K562 (cell line): ENCODE measurements around the gene WSCD2. TPM values are rescaled to one million over a fixed set of nuclear protein-coding genes. Genes with fewer than 3 reads are reported as not detected.

Experiments
- ATAC-seq: fragments of 200-7000 bp; cut with Tn5 transposase; 3 replicates; pipeline ENCODE4 v1.9.1; 2020; ENCODE audit warnings: moderate library complexity
- BruUV-seq: library from RNA; stranded (reverse); fragments of 400-500 nt; replicated peaks from 2 replicates; lab custom pipeline; 2021; lab: Mats Ljungman, UMichigan
- CTCF ChIA-PET: fragments of 300-600 bp; formaldehyde crosslinking; extraction: SDS; loops from one replicate; lab custom pipeline; 2021; ENCODE audit warnings: low intra/inter-chr PET ratio; lab: Yijun Ruan, JAX
- POLR2A ChIA-PET: fragments of 300-600, 350-650 bp; sonication (Branson Sonifier 250); formaldehyde crosslinking; extraction: SDS; loops from one replicate; lab custom pipeline; 2021; ENCODE audit warnings: antibody characterized with exemption, inconsistent platforms; lab: Yijun Ruan, JAX
- DNase-seq, 4 experiments: peaks; one replicate each; pipeline versions ENCODE4 v3.0.0 to v3.0.0-alpha.2; 2011 to 2018; ENCODE audit warnings: low spot score in 3 of 4, mixed read lengths in 3 of 4; ENCODE audit errors: extremely low read depth in 1 of 4
- FAIRE-seq: peaks from 2 replicates; lab custom pipeline; 2011; peaks lifted over from hg19 to GRCh38; lab: Jason Lieb, UNC
- H2AFZ ChIP-seq: 2 replicates; pipeline ENCODE4 v1.6.0; 2011; ENCODE audit warnings: low read depth, low read length, control low read depth, inconsistent platforms
- H3K27ac ChIP-seq: fragments of 200-600 bp; 3 replicates; pipeline ENCODE4 v1.8.0; 2011; ENCODE audit warnings: low read depth, mild to moderate bottlenecking, control low read depth, inconsistent platforms, low read length, moderate library complexity, mixed read lengths; ENCODE audit errors: extremely low read depth
- H3K27me3 ChIP-seq, 2 experiments: fragments of 300-600 bp in 1 of 2; 2 replicates in 1 of 2; 3 replicates in 1 of 2; pipeline versions ENCODE4 v1.6.0 to v1.8.0; 2011; ENCODE audit warnings: inconsistent platforms in 2 of 2, low read length in 2 of 2, mild to moderate bottlenecking in 1 of 2, mixed read lengths in 1 of 2, moderate library complexity in 1 of 2; ENCODE audit not compliant: control insufficient read depth in 2 of 2, insufficient read depth in 2 of 2
- H3K36me3 ChIP-seq: fragments of 300-600 bp; 3 replicates; pipeline ENCODE4 v1.8.0; 2011; ENCODE audit warnings: mild to moderate bottlenecking, low read length, inconsistent platforms; ENCODE audit not compliant: control insufficient read depth, insufficient read depth
- H3K4me1 ChIP-seq, 2 experiments: fragments of 200-600 bp in 1 of 2; replicated peaks in 1 of 2; 2 replicates in 1 of 2; 3 replicates in 1 of 2; pipeline versions ENCODE4 v1.5.1 to v1.8.0; 2011; ENCODE audit warnings: inconsistent platforms in 2 of 2, low read length in 2 of 2, mild to moderate bottlenecking in 1 of 2, mixed read lengths in 1 of 2, moderate library complexity in 1 of 2; ENCODE audit not compliant: control insufficient read depth in 2 of 2, insufficient read depth in 2 of 2
- H3K4me2 ChIP-seq: 2 replicates; pipeline ENCODE4 v1.6.1; 2011; ENCODE audit warnings: low read length, control low read depth, inconsistent platforms, mixed read lengths; ENCODE audit not compliant: insufficient read depth
- H3K4me3 ChIP-seq: fragments of 200-600 bp; sonication (generic), shearing (Covaris generic); 2 replicates; pipeline ENCODE4 v1.5.1; 2016; ENCODE audit warnings: control low read depth, inconsistent platforms
- H3K79me2 ChIP-seq: fragments of 200-600 bp; 3 replicates; pipeline ENCODE4 v1.8.0; 2011; ENCODE audit warnings: low read length, inconsistent platforms; ENCODE audit not compliant: control insufficient read depth, insufficient read depth
- H3K9ac ChIP-seq, 2 experiments: 2 replicates each; pipeline versions ENCODE4 v1.6.0 to v1.6.1; 2011; ENCODE audit warnings: low read depth in 2 of 2, low read length in 2 of 2, control low read depth in 1 of 2, inconsistent platforms in 1 of 2, mild to moderate bottlenecking in 1 of 2, mixed read lengths in 1 of 2; ENCODE audit not compliant: insufficient read depth in 1 of 2
- H3K9me1 ChIP-seq: one replicate; pipeline ENCODE4 v1.6.0; 2011; ENCODE audit warnings: inconsistent platforms, mild to moderate bottlenecking, low read length, moderate library complexity; ENCODE audit not compliant: control insufficient read depth, insufficient read depth
- H3K9me3 ChIP-seq: replicated peaks from 2 replicates; pipeline ENCODE4 v1.5.1; 2011; ENCODE audit warnings: low read depth, low read length, inconsistent platforms; ENCODE audit not compliant: control insufficient read depth, insufficient read depth
- H4K20me1 ChIP-seq: replicated peaks from 2 replicates; pipeline ENCODE4 v1.6.1; 2011; ENCODE audit warnings: low read length, inconsistent platforms, mixed read lengths; ENCODE audit not compliant: control insufficient read depth, insufficient read depth
- ARHGAP35 ChIP-seq: fragments of 450-650 bp; IDR thresholded peaks from 2 replicates; pipeline ENCODE4 v1.6.1; 2018; ENCODE audit not compliant: partially characterized antibody
- BCOR ChIP-seq: fragments of 450-650 bp; IDR thresholded peaks from 2 replicates; pipeline ENCODE4 v1.6.1; 2016
- CHD4 ChIP-seq: fragments of 200-600 bp; sonication (generic); IDR thresholded peaks from 3 replicates; pipeline ENCODE4 v1.6.1; 2012; ENCODE audit warnings: low read depth, mild to moderate bottlenecking, mixed read lengths, low read length, inconsistent platforms; ENCODE audit not compliant: insufficient read depth, insufficient replicate concordance, poor library complexity, severe bottlenecking
- FUS ChIP-seq: fragments of 200-400 bp; formaldehyde crosslinking; optimal IDR thresholded peaks from 2 replicates; pipeline ENCODE3; 2017; ENCODE audit warnings: low read depth, low read length
- GABPB2 ChIP-seq: fragments of 250-450 bp; sonication (Bioruptor Pico); conservative IDR thresholded peaks from 2 replicates; pipeline ENCODE4 v1.5.1; 2021; ENCODE audit warnings: mild to moderate bottlenecking
- HOMEZ ChIP-seq: fragments of 250-450 bp; sonication (Bioruptor Pico); IDR thresholded peaks from 2 replicates; pipeline ENCODE4 v1.4.0; 2020; ENCODE audit warnings: mild to moderate bottlenecking, moderate library complexity
- JUND ChIP-seq, 2 experiments: IDR thresholded peaks; 2 replicates in 1 of 2; 3 replicates in 1 of 2; pipeline ENCODE4 v1.6.1; 2011; ENCODE audit warnings: borderline replicate concordance in 2 of 2, low read depth in 2 of 2, low read length in 2 of 2, improper control_type of control experiment in 1 of 2, missing biosample characterization in 1 of 2, missing genetic modification characterization in 1 of 2, missing genetic modification reagents in 1 of 2
- NFXL1 ChIP-seq: fragments of 450-650 bp; formaldehyde crosslinking; IDR thresholded peaks from 2 replicates; pipeline ENCODE4 v1.4.0; 2021; ENCODE audit warnings: mild to moderate bottlenecking
- PCBP2 ChIP-seq: fragments of 200-400 bp; formaldehyde crosslinking; IDR thresholded peaks from 2 replicates; pipeline ENCODE4 v1.6.1; 2018; ENCODE audit warnings: low read length, low read depth, mild to moderate bottlenecking, moderate library complexity; ENCODE audit not compliant: poor library complexity, severe bottlenecking
- PRMT5 ChIP-seq: sonication (generic); formaldehyde crosslinking; IDR thresholded peaks from 2 replicates; pipeline ENCODE4 v1.5.0; 2020; ENCODE audit warnings: missing genetic modification reagents
- RBM15 ChIP-seq: fragments of 200-400 bp; formaldehyde crosslinking; IDR thresholded peaks from 2 replicates; pipeline ENCODE4 v1.6.1; 2018; ENCODE audit warnings: mild to moderate bottlenecking, low read length, moderate library complexity; ENCODE audit not compliant: insufficient read depth
- RBM25 ChIP-seq: fragments of 200-400 bp; formaldehyde crosslinking; IDR thresholded peaks from 2 replicates; pipeline ENCODE4 v1.6.1; 2018; ENCODE audit warnings: low read length, low read depth, moderate library complexity; ENCODE audit not compliant: severe bottlenecking
- SMARCE1 ChIP-seq: fragments of 450-650 bp; IDR thresholded peaks from 2 replicates; pipeline ENCODE4 v1.7.1; 2016; ENCODE audit warnings: mild to moderate bottlenecking
- TCF7L2 ChIP-seq: fragments of 150-350 bp; IDR thresholded peaks from 2 replicates; pipeline ENCODE4 v1.6.1; 2016; ENCODE audit warnings: low read depth, mild to moderate bottlenecking, low read length, moderate library complexity
- U2AF1 ChIP-seq: fragments of 200-400 bp; formaldehyde crosslinking; optimal IDR thresholded peaks from 2 replicates; pipeline ENCODE3; 2017; ENCODE audit warnings: mild to moderate bottlenecking, low read depth, low read length, moderate library complexity
- ZC3H8 ChIP-seq: fragments of 450-650 bp; IDR thresholded peaks from 2 replicates; pipeline ENCODE4 v1.6.1; 2017
- WGBS: fragments of 100-300 bp; shearing (Covaris generic); methylation state at CpG from one replicate; pipeline ENCODE4 v1.1.6; 2016; ENCODE audit warnings: low coverage, mixed read lengths; ENCODE audit not compliant: insufficient coverage; ENCODE audit errors: missing lambda C conversion rate; 5-methylcytosine and 5-hydroxymethylcytosine counted together
- in situ Hi-C: fragments of 300-500 bp; cut with MboI; formaldehyde crosslinking; loops from 4 replicates; pipeline ENCODE4 v1.15.0; 2018; ENCODE audit warnings: inconsistent platforms, mixed read lengths
- intact Hi-C: fragments of 100-400 bp; cut with micrococcal nuclease; formaldehyde crosslinking; loops from 2 replicates; pipeline ENCODE4 v1.14.2; 2022
- polyA plus RNA-seq, 8 experiments: library from polyadenylated mRNA; depleted of rRNA in 4 of 8; stranded (reverse) in 5 of 8; unstranded in 3 of 8; fragments of >200 nt; fragmentation: Nextera tagmentation in 2 of 8; fragmentation: Illumina TruSeq in 1 of 8; extraction: Ambion mirVana in 2 of 8; extraction: Trizol in 1 of 8; gene quantifications; 2 replicates each; pipeline versions ENCODE4 v1.2.1 to v1.2.3, GENCODE V29; 2011 to 2014; ENCODE audit warnings: inconsistent platforms in 1 of 8, missing spikeins in 1 of 8
- total RNA-seq, 7 experiments: library from RNA; depleted of rRNA in 6 of 7; stranded (reverse); fragments of >200 nt in 6 of 7; fragmentation: Illumina TruSeq in 2 of 7; extraction: Trizol in 2 of 7; gene quantifications; 2 replicates each; pipeline versions ENCODE4 v1.2.1 to v1.2.3, GENCODE V29; 2011 to 2021; ENCODE audit warnings: low replicate concordance in 1 of 7

WSCD2 gene
- total and polyA plus RNA-seq, 9 of the 15 experiments (the other 6 are each of a cell fraction or from before 2014, with no cell fraction given): 0.72 to 14.1 (median 4.0) TPM

DNA sequence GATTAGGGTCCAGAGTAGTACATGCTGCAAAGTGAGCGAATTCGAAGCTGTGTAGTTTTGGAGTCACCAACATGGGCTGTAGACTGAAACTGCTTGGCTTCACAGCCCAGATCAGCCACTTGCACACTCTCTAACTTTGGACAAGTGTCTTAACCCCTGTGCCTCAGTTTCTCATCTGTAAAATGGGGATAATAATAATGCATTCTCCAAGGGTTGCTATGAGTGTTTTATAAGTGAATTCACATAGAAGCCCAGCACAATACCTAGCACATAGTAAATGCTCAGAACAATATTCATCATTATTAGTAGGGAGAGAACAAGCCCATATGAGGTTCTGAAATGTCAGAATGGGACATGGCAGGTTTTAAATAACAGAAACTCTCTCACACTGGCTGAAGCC, 10.4 kb downstream of the WSCD2 start:
- TF ChIP-seq NFXL1 (CRISPR knock-in tag) (no peak), CHD4 (peak; percentile 50), RBM25 (peak; percentile 74), TCF7L2 (no peak), BCOR (peak; percentile 74; the same call in 1 of the 2 replicates), GABPB2 (CRISPR knock-in tag) (no peak)
- Histone ChIP-seq H4K20me1 (no peaks in the 10 kb centered on the region), H3K4me3 (no peak overlapping the region), H3K9me3 (no peaks in the 10 kb centered on the region), H3K9me1 (no peaks in the 10 kb centered on the region), H3K36me3 (no peaks in the 10 kb centered on the region), H2AFZ (no peak overlapping the region), H3K4me2 (no peak overlapping the region), H3K4me1 (peaks cover 0 to 6% of the 10 kb centered on the region in 2 experiments; a peak in 1 of 5 replicates), H3K9ac (no peak overlapping the region), H3K79me2 (no peaks in the 10 kb centered on the region), H3K27ac (no peak overlapping the region), H3K27me3 (no peaks in the 10 kb centered on the region)
- WGBS: 40% methylated on average over 2 of the region's 2 CpGs
- CTCF ChIA-PET: no interaction called here
- ATAC-seq (no peak), FAIRE-seq (no peak), DNase-seq (no peak)
- no TSS peak for BruUV-seq
- intact Hi-C loops: no loop called here
- in situ Hi-C loops: no loop called here
- POLR2A ChIA-PET: interaction anchor here (0.6 kb wide), 1 partner anchor 10 kb away, joined by 3 read pairs; no protein-coding TSS in a partner anchor

GRCh38 chr12:108140501-108140900, 11.4 kb downstream of the WSCD2 start:
- H3K4me2 ChIP-seq: no peak overlapping the region
- DNase-seq (no peak), ATAC-seq (no peak), FAIRE-seq (no peak)
- no TSS peak for BruUV-seq
- CTCF ChIA-PET: no interaction called here
- WGBS: 25% methylated on average over 5 of the region's 5 CpGs
- H3K27ac ChIP-seq: no peak overlapping the region
- H3K79me2 ChIP-seq: no peaks in the 10 kb centered on the region
- no peak overlapping the region for H3K9ac ChIP-seq
- POLR2A ChIA-PET: interaction anchor here (0.8 kb wide), 1 partner anchor 10 kb away, joined by 3 read pairs; no protein-coding TSS in a partner anchor
- no peaks in the 10 kb centered on the region for H3K9me1 ChIP-seq
- no peak overlapping the region for H3K4me3 ChIP-seq
- no peaks in the 10 kb centered on the region for H4K20me1 ChIP-seq
- H3K27me3 ChIP-seq: no peaks in the 10 kb centered on the region
- intact Hi-C loops (no loop called here), in situ Hi-C loops (no loop called here)
- H3K4me1 ChIP-seq: peaks cover 0 to under 1% of the 10 kb centered on the region in 2 experiments; a peak in 1 of 5 replicates
- H2AFZ ChIP-seq: no peak overlapping the region
- no peaks in the 10 kb centered on the region for H3K9me3 ChIP-seq
- no peaks in the 10 kb centered on the region for H3K36me3 ChIP-seq
- TF ChIP-seq ZC3H8 (no peak), PCBP2 (no peak), PRMT5 (no peak), FUS (no peak), HOMEZ (CRISPR knock-in tag) (no peak), ARHGAP35 (no peak), RBM15 (no peak), SMARCE1 (no peak), JUND (IDR thresholded peaks at IDR 0.05; ENCODE audit: borderline replicate concordance, low read depth, low read length) (no peak), JUND (tag; IDR thresholded peaks at IDR 0.05; ENCODE audit: borderline replicate concordance, low read depth, low read length) (no peak), U2AF1 (no peak)
